ENCODE measurements around the gene DNAJC2. TPM values are rescaled to one million over a fixed set of nuclear protein-coding genes. Genes with fewer than 3 reads are reported as not detected.

Gene DNAJC2
- total RNA-seq, 1 donor from 2014 or later = 8.9 TPM

- Histone ChIP-seq H3K4me3 (ENCODE audit: low read length in 3 of 3) (no peak overlapping the region), H3K4me1 (ENCODE audit: control insufficient read depth in 3 of 3, insufficient read depth in 3 of 3, low read length in 3 of 3) (no peaks in the 10 kb centered on the region), H3K9me3 (ENCODE audit: control insufficient read depth in 3 of 3, low read length in 3 of 3) (no peaks in the 10 kb centered on the region), H3K27me3 (ENCODE audit: control insufficient read depth in 3 of 3, insufficient read depth in 3 of 3, low read length in 3 of 3) (peaks cover 0 to 3% (median 2%) of the 10 kb centered on the region in 3 donors), H3K27ac (ENCODE audit: low read depth, low read length) (no peak overlapping the region), H3K36me3 (ENCODE audit: control insufficient read depth in 3 of 3, insufficient read depth in 3 of 3, low read length in 3 of 3) (no peaks in the 10 kb centered on the region), H3K9ac (ENCODE audit: low read depth in 1 of 3, low read length in 3 of 3) (no peak overlapping the region)
Observed at GRCh38 chr7:103379270-103379975, 34.9 kb upstream of the DNAJC2 start.

- no peak overlapping the region for H3K27ac ChIP-seq (ENCODE audit: low read depth, low read length)
- H3K9me3 ChIP-seq (ENCODE audit: control insufficient read depth in 3 of 3, low read length in 3 of 3) = no peaks in the 10 kb centered on the region
- H3K9ac ChIP-seq (ENCODE audit: low read depth in 1 of 3, low read length in 3 of 3) = no peak overlapping the region
- no peaks in the 10 kb centered on the region for H3K27me3 ChIP-seq (ENCODE audit: control insufficient read depth in 3 of 3, insufficient read depth in 3 of 3, low read length in 3 of 3)
- H3K4me1 ChIP-seq (ENCODE audit: control insufficient read depth in 3 of 3, insufficient read depth in 3 of 3, low read length in 3 of 3) = no peaks in the 10 kb centered on the region
- H3K4me3 ChIP-seq (ENCODE audit: low read length in 3 of 3) = no peak overlapping the region
- peaks cover 0 to 8% (median 6%) of the 10 kb centered on the region in 3 donors for H3K36me3 ChIP-seq (ENCODE audit: control insufficient read depth in 3 of 3, insufficient read depth in 3 of 3, low read length in 3 of 3)
Observed at GRCh38 chr7:103373866-103374643, 29.5 kb upstream of the DNAJC2 start.

- Histone ChIP-seq H3K36me3 (ENCODE audit: control insufficient read depth in 3 of 3, insufficient read depth in 3 of 3, low read length in 3 of 3) (peaks cover 29 to 43% (median 39%) of the 10 kb centered on the region in 3 donors), H3K9me3 (ENCODE audit: control insufficient read depth in 3 of 3, low read length in 3 of 3) (no peaks in the 10 kb centered on the region), H3K9ac (ENCODE audit: low read depth in 1 of 3, low read length in 3 of 3) (no peak overlapping the region), H3K4me1 (ENCODE audit: control insufficient read depth in 3 of 3, insufficient read depth in 3 of 3, low read length in 3 of 3) (no peaks in the 10 kb centered on the region), H3K4me3 (ENCODE audit: low read length in 3 of 3) (no peak overlapping the region), H3K27ac (ENCODE audit: low read depth, low read length) (no peak overlapping the region), H3K27me3 (ENCODE audit: control insufficient read depth in 3 of 3, insufficient read depth in 3 of 3, low read length in 3 of 3) (no peaks in the 10 kb centered on the region)
Observed at GRCh38 chr7:103369432-103369831, 24.9 kb upstream of the DNAJC2 start.

- Histone ChIP-seq H3K36me3 (ENCODE audit: control insufficient read depth in 3 of 3, insufficient read depth in 3 of 3, low read length in 3 of 3) (peaks cover 0 to 12% (median 10%) of the 10 kb centered on the region in 3 donors), H3K4me1 (ENCODE audit: control insufficient read depth in 3 of 3, insufficient read depth in 3 of 3, low read length in 3 of 3) (peaks cover 36 to 42% (median 38%) of the 10 kb centered on the region in 3 donors), H3K27ac (ENCODE audit: low read depth, low read length) (no peak overlapping the region), H3K27me3 (ENCODE audit: control insufficient read depth in 3 of 3, insufficient read depth in 3 of 3, low read length in 3 of 3) (no peaks in the 10 kb centered on the region), H3K4me3 (ENCODE audit: low read length in 3 of 3) (no peak overlapping the region), H3K9ac (ENCODE audit: low read depth in 1 of 3, low read length in 3 of 3) (peak overlapping the region in 2 of 3 donors; percentile 13 to 35), H3K9me3 (ENCODE audit: control insufficient read depth in 3 of 3, low read length in 3 of 3) (no peaks in the 10 kb centered on the region)
Observed at GRCh38 chr7:103349805-103350204, 5.2 kb upstream of the DNAJC2 start.

- H3K9me3 ChIP-seq (ENCODE audit: control insufficient read depth in 3 of 3, low read length in 3 of 3) = no peaks in the 10 kb centered on the region
- peaks cover 36 to 43% (median 42%) of the 10 kb centered on the region in 3 donors for H3K4me1 ChIP-seq (ENCODE audit: control insufficient read depth in 3 of 3, insufficient read depth in 3 of 3, low read length in 3 of 3)
- H3K27me3 ChIP-seq (ENCODE audit: control insufficient read depth in 3 of 3, insufficient read depth in 3 of 3, low read length in 3 of 3) = no peaks in the 10 kb centered on the region
- peaks cover 0 to 10% (median 6%) of the 10 kb centered on the region in 3 donors for H3K36me3 ChIP-seq (ENCODE audit: control insufficient read depth in 3 of 3, insufficient read depth in 3 of 3, low read length in 3 of 3)
- peak overlapping the region in 2 of 3 donors; percentile 8 to 99 for H3K9ac ChIP-seq (ENCODE audit: low read depth in 1 of 3, low read length in 3 of 3)
- H3K4me3 ChIP-seq (ENCODE audit: low read length in 3 of 3) = peak overlapping the region; percentile 91 to 97 (median 96)
- H3K27ac ChIP-seq (ENCODE audit: low read depth, low read length) = no peak overlapping the region
Observed at GRCh38 chr7:103348959-103349358, 4.4 kb upstream of the DNAJC2 start.

GRCh38 chr7:103348452-103348851 lies 3.9 kb upstream of the DNAJC2 start:
- Histone ChIP-seq H3K4me1 (ENCODE audit: control insufficient read depth in 3 of 3, insufficient read depth in 3 of 3, low read length in 3 of 3) (peaks cover 41 to 48% (median 47%) of the 10 kb centered on the region in 3 donors), H3K36me3 (ENCODE audit: control insufficient read depth in 3 of 3, insufficient read depth in 3 of 3, low read length in 3 of 3) (peaks cover 0 to 10% (median 6%) of the 10 kb centered on the region in 3 donors), H3K4me3 (ENCODE audit: low read length in 3 of 3) (peak overlapping the region; percentile 91 to 97 (median 96)), H3K27me3 (ENCODE audit: control insufficient read depth in 3 of 3, insufficient read depth in 3 of 3, low read length in 3 of 3) (no peaks in the 10 kb centered on the region), H3K9ac (ENCODE audit: low read depth in 1 of 3, low read length in 3 of 3) (peak overlapping the region; percentile 94 to 99 (median 96)), H3K9me3 (ENCODE audit: control insufficient read depth in 3 of 3, low read length in 3 of 3) (no peaks in the 10 kb centered on the region), H3K27ac (ENCODE audit: low read depth, low read length) (no peak overlapping the region)

GRCh38 chr7:103347507-103348267 lies 3.1 kb upstream of the DNAJC2 start, which contains the start of gene PSMC2:
PSMC2 (plus strand) TSS chr7:103347643; CDS start chr7:103347712, 69 bp downstream.
- Histone ChIP-seq H3K4me1 (ENCODE audit: control insufficient read depth in 3 of 3, insufficient read depth in 3 of 3, low read length in 3 of 3) (peaks cover 43 to 50% (median 48%) of the 10 kb centered on the region in 3 donors), H3K27ac (ENCODE audit: low read depth, low read length) (peak within 1 kb of the TSS; percentile 95), H3K9me3 (ENCODE audit: control insufficient read depth in 3 of 3, low read length in 3 of 3) (no peaks in the 10 kb centered on the region), H3K9ac (ENCODE audit: low read depth in 1 of 3, low read length in 3 of 3) (peak within 1 kb of the TSS; percentile 94 to 99 (median 96)), H3K27me3 (ENCODE audit: control insufficient read depth in 3 of 3, insufficient read depth in 3 of 3, low read length in 3 of 3) (no peaks in the 10 kb centered on the region), H3K36me3 (ENCODE audit: control insufficient read depth in 3 of 3, insufficient read depth in 3 of 3, low read length in 3 of 3) (peaks cover 0 to 3% (median 3%) of the 10 kb centered on the region in 3 donors), H3K4me3 (ENCODE audit: low read length in 3 of 3) (peak within 1 kb of the TSS; percentile 91 to 97 (median 96))

- Histone ChIP-seq H3K27me3 (ENCODE audit: control insufficient read depth in 3 of 3, insufficient read depth in 3 of 3, low read length in 3 of 3) (no peaks in the 10 kb centered on the region), H3K9ac (ENCODE audit: low read depth in 1 of 3, low read length in 3 of 3) (no peak overlapping the region), H3K36me3 (ENCODE audit: control insufficient read depth in 3 of 3, insufficient read depth in 3 of 3, low read length in 3 of 3) (peaks cover 0 to 9% (median 4%) of the 10 kb centered on the region in 3 donors), H3K9me3 (ENCODE audit: control insufficient read depth in 3 of 3, low read length in 3 of 3) (no peaks in the 10 kb centered on the region), H3K4me1 (ENCODE audit: control insufficient read depth in 3 of 3, insufficient read depth in 3 of 3, low read length in 3 of 3) (peaks cover 36 to 42% (median 40%) of the 10 kb centered on the region in 3 donors), H3K27ac (ENCODE audit: low read depth, low read length) (peak overlapping the region; percentile 95), H3K4me3 (ENCODE audit: low read length in 3 of 3) (peak overlapping the region in 1 of 3 donors; percentile 91)
Observed at GRCh38 chr7:103346396-103346795, 1.8 kb upstream of the DNAJC2 start.

- Histone ChIP-seq H3K9me3 (ENCODE audit: control insufficient read depth in 3 of 3, low read length in 3 of 3) (no peaks in the 10 kb centered on the region), H3K27me3 (ENCODE audit: control insufficient read depth in 3 of 3, insufficient read depth in 3 of 3, low read length in 3 of 3) (no peaks in the 10 kb centered on the region), H3K27ac (ENCODE audit: low read depth, low read length) (peak overlapping the region; percentile 75), H3K9ac (ENCODE audit: low read depth in 1 of 3, low read length in 3 of 3) (peak overlapping the region; percentile 86 to 94 (median 92)), H3K4me1 (ENCODE audit: control insufficient read depth in 3 of 3, insufficient read depth in 3 of 3, low read length in 3 of 3) (peaks cover 20 to 21% (median 21%) of the 10 kb centered on the region in 3 donors), H3K36me3 (ENCODE audit: control insufficient read depth in 3 of 3, insufficient read depth in 3 of 3, low read length in 3 of 3) (peaks cover 4 to 21% (median 12%) of the 10 kb centered on the region in 3 donors), H3K4me3 (ENCODE audit: low read length in 3 of 3) (peak overlapping the region; percentile 86 to 98 (median 95))
Observed at GRCh38 chr7:103343758-103344452, 662 bp downstream of the DNAJC2 start.
